ENCODE measurements around the gene C19orf44.
"Not testable (repeated sequence)": the region's sequence is repeated elsewhere in the genome, so short reads cannot be mapped to it uniquely, and the experiment has no call there.

Gene C19orf44

DNA sequence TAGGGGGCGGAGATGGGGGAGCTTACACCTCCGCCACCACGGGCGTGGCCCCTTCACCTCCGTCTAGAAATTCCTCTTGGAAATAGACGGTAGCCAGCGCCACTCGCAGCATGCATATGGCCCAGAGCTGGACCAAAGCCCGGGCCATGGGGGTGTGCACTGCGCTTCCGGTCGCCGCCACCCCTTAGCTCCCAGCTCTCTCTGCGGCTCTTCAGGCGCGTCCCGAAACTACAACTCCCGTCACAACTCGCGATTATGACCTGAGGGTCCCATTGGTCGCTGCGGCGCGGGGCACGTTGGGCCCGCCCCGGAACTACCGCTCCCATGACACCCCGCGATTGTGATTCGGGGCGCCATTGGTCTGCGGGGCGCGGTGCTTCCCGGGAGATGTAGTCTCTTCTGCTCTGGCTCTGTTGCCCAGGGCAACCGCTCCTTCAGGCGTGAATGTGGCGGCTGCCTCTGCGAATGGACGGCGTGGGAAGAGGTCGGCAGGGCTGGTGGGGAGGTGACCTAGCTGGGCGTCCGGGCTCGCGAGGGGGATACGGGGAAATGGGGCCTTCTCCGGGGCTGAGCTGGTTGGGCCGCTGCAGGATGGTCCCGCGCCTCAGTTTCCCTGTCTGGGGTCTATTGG, at the start of gene C19orf44, which contains the start of gene CALR3:
C19orf44 (plus strand) TSS at position 413 of the 631 bp plus-strand sequence. CDS start 4,399 bp downstream, outside the sequence.
CALR3 (minus strand) TSS at position 186 of the 631 bp plus-strand sequence; CDS start at position 148, 38 bp downstream.
- DNase-seq, result peak; percentile 96

DNA sequence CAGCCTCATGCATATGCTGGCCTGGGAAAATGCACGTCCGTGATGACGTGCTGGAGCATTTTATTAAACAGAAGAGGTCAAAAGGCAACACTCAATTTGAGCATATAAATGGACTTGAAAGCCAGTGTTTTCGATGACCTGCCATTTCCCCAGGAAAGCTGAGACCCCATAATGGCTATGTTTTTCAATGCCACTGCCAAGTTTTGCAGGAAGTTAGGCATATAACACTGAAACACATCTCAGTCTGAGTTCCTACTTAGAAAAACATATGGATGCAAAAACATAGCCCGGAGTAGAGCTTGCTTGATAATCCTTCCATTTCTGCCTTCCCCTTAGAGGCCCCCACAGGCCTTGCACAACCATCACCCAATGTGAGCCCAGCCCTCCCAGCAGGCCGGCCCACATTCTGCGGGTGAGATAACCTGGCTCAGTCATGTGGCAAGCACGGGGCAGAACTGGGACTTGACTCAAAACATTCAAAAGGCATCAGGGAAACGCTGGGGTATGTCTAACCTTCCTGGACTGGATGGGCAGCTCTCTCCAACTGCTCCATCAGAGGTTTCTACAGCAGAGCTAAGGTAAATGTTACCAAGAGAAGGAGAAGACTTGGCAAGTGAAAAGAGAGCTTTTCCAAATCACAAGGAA, 49.3 kb upstream of the C19orf44 start:
- DNase-seq, result no peak

DNA sequence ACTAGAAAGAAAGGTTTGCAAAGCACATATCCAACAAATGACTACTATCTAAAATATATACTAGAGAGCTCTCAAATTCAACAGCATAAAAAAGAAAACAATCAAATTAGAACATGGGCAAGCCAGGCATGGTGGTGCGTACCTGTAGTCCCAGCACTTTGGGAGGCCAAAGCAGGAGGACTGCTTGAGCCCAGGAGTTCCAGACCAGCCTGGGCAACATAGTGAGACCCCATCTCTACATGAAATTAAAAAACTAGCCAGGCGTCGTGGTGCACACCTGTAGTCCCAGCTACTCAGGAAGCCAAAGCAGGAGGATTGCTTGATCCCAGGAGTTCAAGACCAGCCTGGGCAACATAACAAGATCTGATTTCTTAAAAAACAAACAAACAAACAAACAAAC, 47.3 kb upstream of the C19orf44 start:
- DNase-seq, result not testable (repeated sequence)

GRCh38 chr19:16449330-16449961, 46.7 kb upstream of the C19orf44 start:
- no peak for DNase-seq

GRCh38 chr19:16452325-16452724, 43.9 kb upstream of the C19orf44 start:
- no peak for DNase-seq

GRCh38 chr19:16454351-16454918, 41.8 kb upstream of the C19orf44 start:
- DNase-seq, result no peak

DNA sequence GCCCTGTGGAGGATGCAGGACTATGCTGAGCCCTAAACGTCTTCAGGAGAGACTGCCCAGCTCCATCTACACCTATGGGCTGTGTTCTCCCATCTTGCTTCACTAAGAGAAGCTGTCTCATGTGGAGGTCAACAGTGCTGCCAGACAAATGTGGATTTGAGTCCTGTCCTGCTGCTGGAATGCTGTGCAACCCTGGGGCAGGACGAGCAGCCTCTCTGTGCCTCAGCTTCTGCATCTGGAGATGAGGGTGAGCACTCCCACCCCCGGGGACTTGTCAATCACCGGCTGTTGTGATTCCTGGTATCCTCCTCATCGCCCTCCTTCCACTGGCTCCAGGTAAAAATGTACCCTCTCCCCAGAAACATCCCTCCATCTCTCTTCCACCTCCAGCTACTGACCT, 40.7 kb upstream of the C19orf44 start:
- no peak for DNase-seq

GRCh38 chr19:16456652-16457194, 39.5 kb upstream of the C19orf44 start:
- DNase-seq, result no peak

DNA sequence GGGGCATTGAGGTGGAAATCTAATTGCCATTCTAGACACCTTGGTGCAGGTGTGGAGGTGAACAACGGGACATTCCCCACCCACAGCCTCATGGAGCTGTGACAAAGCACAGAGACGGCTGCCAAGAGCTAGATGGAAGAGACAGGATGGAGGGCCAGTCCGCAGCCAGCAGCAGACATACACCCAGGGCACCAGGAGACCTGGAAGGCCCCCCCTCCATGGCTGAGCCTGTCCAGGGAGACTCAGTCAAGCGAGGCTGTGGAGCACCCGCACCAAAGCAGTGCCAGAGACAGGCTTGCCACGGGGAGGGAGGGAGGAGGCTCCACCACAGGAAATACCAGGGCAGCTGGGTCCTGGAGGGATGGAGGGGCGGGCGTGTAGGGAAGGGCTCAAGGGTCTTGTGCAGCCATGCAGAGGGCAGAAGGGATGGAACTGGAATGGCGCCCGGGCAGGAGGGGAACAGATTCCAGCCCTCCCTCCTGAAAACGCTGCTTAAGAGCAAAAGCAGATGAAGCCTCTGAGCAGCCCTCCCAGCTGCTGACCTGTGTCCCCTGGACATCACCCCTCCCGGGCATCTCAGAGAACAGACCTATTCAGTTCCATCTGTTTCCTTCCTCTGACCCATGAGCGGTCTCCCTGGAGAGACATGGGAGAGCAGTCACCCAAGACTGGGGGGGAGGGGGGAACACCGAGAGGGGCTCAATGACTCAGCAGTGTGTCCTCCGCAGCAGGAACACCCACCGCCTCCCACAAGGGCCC, 38.8 kb upstream of the C19orf44 start:
- DNase-seq, result no peak

DNA sequence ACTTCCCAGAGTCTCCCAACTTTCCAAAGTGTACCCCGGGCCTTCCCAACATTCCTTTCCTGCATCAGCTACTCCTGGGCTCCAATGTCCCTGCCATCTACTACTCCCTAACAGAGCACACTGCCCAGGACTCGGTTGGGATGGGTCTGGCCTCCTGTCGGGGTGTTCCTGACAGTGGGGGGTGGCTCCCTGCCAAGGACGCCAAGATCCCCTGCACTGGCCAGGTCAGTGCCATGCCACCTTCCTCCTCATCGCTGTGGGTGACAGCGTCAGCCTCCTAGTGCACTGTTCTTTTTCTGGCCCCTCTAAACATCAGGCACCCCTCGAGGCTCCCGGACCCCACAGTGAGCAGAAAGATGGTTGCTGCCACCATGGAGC, 38.3 kb upstream of the C19orf44 start:
- no peak for DNase-seq

GRCh38 chr19:16458391-16459341, 37.5 kb upstream of the C19orf44 start:
- no peak for DNase-seq

GRCh38 chr19:16459680-16460079, 36.5 kb upstream of the C19orf44 start:
- DNase-seq, result no peak

- no peak for DNase-seq
Observed at GRCh38 chr19:16460454-16460853, 35.7 kb upstream of the C19orf44 start.

DNA sequence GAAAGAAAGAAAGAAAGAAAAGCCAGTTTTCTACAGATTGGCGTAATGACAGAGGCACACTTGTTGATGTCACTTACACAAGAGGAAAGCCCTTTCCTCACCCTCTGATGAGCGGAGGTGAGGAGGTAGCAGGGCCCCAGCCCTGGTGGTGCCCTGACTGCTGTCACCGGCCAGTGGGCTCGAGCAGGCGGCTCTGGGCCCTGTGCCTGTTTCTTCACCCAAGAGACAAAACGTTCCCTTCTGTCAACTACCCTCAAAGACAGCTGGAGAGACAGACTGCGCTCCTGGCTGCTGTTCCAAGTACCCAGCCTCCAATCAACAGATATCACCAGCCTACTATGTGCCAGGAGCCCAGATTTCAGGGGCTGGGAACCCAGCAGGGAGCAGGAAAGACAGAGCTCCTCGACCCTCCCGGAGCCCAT, 34.6 kb upstream of the C19orf44 start:
- no peak for DNase-seq

DNA sequence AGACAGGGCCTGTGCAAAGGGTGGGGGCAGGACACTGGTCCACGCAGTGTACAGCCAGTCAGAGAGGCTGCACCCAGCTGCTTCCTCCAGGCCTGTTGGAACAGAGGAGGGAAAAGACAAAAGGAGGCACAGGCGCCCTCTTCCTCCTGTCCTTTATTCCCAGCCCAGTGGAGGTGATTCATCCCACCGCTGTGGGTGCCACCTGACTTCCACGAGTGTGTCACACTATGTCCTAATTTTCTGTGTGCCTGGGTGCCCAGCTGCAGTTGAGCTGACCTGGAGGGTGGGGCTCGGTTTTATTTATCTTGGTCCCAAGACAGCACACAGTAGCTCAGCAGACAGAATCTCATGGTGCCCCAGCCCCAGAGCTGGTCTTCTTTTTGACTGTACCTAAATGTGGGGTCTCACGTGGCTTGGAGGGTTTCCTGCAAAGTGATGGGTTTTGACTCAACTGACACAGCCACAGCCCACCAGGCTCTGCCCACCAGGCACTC, 33.4 kb upstream of the C19orf44 start:
- no peak for DNase-seq

DNA sequence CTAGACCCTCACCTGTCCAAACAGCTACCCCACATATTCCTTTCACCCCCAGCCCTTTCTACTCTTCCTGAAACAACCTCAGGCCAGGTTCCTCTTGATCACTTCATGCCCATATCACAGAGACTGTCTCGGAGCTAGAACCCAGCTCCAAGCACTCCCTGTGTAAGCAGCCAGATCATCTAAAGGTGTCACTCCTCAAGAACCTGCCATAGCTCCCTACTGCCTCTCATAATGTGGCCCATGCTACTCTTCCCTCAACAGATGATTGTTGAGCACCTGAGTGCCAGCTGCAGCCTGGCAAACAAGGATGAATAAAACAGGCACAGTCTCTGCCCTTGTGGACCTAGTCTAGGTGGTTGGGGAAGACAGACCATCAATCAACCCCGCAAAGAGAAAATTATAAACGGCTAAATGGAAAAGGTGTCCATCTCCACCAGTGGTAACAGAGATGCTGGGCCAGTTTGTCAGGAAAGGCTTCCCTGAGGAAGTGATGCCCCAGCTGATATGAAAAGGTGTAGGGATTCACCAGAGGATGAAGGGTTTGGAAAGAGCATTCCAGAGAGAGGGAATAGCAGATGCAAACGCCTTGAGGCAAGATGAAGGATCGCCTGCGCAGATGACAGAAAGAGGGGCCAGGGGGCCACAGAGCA, 32.7 kb upstream of the C19orf44 start:
- DNase-seq, result no peak

DNA sequence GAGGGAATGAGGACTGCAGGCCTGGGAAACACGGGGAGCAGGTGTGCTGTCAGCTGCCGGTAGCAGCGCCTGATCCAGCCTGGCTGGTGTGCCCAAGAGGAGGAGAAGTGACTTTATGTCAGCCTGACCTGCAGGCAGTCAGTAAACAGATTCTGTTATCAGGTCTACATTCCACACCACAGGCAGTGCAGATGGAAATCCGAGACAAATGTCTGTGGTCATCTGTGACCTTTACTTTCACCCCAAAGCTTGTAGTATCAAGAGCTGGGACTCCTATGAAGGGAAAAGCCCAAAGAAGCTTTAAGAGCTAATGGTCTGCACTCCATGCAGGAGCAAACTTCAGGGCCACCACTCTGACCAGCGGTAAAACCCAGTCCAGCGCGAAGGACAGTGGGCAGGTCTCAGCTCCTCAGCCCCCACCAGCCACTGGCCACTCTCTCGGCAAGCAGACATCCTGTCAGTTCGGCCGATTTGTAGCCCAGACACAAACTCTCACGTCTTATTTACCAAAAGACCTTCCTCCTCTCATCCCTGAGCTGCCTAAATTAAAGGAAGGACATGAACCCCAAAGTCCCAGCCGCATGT, 32.1 kb upstream of the C19orf44 start:
- DNase-seq, result no peak

GRCh38 chr19:16465239-16465638, 31.0 kb upstream of the C19orf44 start:
- DNase-seq, result no peak

DNA sequence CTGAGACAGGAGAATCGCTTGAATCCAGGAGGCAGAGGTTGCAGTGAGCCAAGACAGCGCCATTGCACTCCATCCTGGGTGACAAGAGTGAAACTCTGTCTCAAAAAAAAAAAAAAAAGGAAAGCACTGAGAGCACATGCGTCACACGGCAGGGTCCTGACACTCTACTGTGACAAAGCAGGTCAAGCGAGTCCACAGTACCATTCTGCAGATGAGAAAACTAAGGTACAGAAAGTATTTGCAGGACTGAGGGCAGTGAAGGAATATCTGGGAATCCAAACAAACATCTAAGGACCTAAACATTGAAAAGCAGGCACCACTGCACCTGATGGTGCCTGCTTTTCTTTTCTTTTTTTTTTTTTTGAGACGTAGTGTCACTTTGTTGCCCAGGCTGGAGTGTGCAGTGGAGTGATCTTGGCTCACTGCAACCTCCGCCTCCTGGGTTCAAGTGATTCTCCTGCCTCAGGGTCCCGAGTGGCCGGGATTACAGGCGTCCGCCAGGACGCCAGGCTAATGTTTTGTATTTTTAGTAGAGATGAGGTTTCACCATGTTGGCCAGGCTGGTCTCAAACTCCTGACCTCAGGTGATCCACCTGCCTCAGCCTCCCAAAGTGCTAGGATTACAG, 29.3 kb upstream of the C19orf44 start:
- not testable (repeated sequence) for DNase-seq

DNA sequence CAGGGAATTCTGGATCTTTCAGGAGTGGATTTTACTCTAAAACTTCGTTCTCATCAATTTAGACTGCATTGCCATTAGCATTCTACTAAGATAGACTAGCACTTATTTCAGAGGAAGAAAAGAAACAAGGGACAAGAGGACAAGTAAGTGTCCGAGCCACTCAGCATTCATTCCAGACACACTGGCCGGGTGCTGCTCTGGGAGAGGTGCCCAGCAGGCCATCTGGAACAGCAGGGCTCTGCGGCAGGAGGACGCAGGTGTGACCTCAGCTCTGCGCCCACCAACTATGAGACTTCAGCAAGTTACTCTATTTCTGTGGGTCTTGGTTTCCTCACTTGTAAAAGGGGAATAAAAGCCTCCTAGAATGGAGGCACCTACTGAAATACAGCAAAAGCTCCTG, 28.6 kb upstream of the C19orf44 start:
- no peak for DNase-seq
